HG03280 (cell line): ENCODE results near the gene ANXA2.
"Not testable (repeated sequence)": the region's sequence is repeated elsewhere in the genome, so short reads cannot be mapped to it uniquely, and the experiment has no call there.

Source experiments
- ATAC-seq: cut with Tn5 transposase; IDR thresholded peaks from one replicate; pipeline ENCODE4 v1.9.1; 2021; ENCODE audit warnings: mild to moderate bottlenecking, moderate library complexity; ENCODE audit not compliant: unreplicated experiment

Gene ANXA2

GRCh38 chr15:60411774-60412425 lies 14.1 kb upstream of the ANXA2 start:
- no peak for ATAC-seq

GRCh38 chr15:60410350-60410749 lies 12.6 kb upstream of the ANXA2 start:
- ATAC-seq = not testable (repeated sequence)

GRCh38 chr15:60408463-60408981 lies 10.7 kb upstream of the ANXA2 start:
- no peak for ATAC-seq

GRCh38 chr15:60407415-60407805 lies 9.6 kb upstream of the ANXA2 start:
- no peak for ATAC-seq

- no peak for ATAC-seq
Measured at GRCh38 chr15:60406513-60407414, 9.0 kb upstream of the ANXA2 start.

GRCh38 chr15:60405399-60405798 lies 7.6 kb upstream of the ANXA2 start:
- ATAC-seq = no peak

DNA sequence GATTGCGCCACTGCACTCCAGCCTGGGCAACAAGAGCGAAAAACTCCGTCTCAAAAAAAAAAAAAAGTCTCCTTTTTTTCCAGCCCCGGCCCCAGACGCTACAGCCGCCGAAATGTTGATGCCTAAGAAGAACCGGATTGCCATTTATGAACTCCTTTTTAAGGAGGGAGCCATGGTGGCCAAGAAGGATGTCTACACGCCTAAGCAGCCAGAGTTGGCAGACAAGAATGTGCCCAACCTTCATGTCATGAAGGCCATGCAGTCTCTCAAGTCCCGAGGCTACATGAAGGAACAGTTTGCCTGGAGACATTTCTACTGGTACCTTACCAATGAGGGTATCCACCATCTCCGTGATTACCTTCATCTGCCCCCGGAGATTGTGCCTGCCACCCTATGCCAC lies 6.6 kb upstream of the ANXA2 start:
- ATAC-seq = not testable (repeated sequence)

DNA sequence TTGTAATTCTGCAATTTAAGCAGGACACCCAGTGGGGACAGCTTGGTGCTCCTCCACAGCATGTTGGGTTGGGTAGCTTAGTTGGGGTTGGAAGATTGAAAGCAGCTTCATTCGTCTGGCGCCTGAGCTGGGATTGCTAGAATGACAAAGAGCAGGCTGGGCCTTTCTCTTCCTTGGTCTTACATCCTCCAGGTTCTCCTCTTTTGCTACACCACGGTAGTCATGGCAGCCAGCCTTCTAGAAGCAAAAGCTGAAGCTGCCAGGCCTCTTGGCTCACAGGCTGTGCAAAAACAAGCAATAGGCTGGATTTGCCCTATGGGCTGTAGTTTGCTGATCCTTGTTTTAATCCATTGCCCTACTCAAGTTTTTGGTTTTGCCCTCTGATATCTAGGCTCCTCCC lies 3.2 kb upstream of the ANXA2 start:
- ATAC-seq = no peak

DNA sequence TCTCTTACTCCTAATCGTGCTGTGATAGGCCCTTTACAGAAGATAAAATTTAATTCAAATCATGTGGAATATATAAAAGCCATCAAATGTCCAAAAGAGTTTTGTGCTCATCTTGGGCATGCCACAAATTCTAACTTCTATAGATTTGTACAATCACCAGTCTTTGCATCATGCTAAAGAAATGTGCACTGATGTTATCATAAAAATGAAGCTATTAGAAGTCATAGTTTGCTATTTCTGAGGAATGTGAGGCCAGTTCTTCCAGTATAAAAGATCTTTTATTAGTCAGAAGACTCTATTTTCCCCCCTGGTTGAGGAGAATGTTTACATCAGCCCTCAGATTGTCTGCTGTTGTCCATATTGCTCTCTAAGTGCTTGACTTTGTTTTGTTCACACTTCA lies 2.1 kb upstream of the ANXA2 start:
- ATAC-seq = no peak

GRCh38 chr15:60399246-60399915 lies 1.6 kb upstream of the ANXA2 start:
- no peak for ATAC-seq

DNA sequence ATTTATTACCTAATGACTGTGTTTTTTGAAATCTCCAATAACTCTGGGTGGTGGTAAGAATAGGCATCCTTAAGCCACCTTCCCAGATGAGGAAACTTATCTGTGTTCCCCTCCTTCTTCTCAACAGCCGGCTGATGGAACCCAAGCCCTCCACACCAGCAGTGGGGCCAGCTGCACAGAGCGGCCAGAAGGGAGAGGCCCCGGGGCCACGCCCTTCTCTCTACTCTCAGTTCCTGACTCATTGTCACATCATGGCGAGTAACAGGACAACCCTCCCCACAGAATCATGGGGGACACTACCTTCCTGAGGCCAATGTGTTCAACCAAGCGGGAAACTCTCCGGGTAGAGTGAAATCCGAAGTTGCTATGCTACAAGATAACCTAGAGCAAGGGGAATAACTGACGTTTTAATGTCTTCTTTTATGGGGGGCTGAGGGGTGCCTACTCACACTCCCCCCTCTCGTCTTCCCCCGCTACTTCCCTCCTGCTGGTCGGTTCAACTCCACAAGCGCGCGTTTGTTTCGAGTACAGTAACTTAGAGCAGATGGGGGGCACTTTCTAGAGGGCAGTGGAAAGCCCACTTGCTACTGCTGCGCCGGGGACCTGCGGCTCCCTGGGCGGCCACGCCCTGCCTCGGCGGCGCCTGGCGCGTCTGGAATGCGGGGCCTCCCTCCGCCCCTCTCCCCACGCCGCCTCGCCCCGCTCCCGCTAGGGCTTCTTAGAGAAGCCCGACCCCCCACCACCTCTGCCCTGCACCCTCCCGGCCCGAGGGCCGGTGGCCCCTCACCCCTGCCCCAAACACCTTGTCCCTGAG lies 621 bp downstream of the ANXA2 start:
- ATAC-seq = peak; percentile 70

DNA sequence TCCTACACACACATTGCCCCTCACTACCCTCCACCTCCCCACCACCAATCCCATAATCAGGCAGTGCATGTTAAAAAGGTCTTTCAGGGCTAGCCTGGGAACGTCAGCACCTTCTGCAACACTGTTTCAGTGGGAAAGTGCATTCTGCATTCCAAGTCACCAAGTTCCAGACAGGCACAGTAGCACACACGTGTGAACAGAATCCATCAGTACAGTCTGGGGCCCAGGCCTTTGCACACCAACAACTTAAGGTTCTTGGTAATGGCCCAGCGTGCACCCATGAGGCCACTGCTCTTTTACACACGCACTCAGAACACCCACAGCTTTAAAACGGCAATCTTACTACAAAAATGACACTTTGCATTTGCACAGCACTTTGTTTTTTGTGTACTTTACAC lies 1.2 kb downstream of the ANXA2 start:
- ATAC-seq = no peak

GRCh38 chr15:60396100-60396499 lies 1.7 kb downstream of the ANXA2 start:
- no peak for ATAC-seq

GRCh38 chr15:60395276-60396011 lies 2.3 kb downstream of the ANXA2 start:
- no peak for ATAC-seq

GRCh38 chr15:60394689-60395097 lies 3.1 kb downstream of the ANXA2 start:
- no peak for ATAC-seq

DNA sequence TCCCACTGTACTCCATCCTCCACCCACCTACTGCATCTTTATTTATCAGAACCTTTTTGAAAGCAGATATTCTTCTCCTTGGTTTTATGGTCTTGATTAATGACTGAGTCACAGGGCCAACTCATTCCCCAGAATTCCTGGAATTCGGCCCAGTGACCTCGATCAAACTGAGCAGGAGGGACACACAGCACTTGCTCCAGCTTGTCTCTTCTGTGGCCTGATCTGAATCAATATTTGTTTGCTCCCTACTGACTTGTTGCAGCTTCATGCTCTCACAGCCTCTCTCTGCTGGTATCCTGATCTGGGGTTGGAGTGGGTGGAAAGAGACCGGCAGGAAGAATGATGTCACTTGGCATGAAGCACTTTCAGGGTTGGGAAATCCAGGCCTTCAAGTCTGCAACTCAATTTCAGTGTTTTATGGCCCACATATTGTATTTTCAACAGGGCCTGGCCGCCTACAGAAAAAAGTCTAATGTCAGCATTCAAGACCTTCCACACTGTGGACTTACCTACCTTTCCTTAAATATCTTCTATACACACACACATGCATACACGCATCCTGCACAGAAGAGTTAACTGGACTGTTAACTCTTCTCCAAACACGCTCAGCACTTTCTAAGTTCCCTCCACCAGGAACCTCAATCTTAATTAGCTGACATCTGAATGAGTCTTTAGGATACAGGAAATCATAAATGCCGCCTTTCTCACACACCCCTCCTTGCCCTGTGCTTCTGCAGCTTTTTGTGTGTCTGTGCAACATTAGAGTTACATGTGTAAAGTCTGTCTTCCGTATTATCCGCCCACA lies 4.6 kb downstream of the ANXA2 start:
- no peak for ATAC-seq

DNA sequence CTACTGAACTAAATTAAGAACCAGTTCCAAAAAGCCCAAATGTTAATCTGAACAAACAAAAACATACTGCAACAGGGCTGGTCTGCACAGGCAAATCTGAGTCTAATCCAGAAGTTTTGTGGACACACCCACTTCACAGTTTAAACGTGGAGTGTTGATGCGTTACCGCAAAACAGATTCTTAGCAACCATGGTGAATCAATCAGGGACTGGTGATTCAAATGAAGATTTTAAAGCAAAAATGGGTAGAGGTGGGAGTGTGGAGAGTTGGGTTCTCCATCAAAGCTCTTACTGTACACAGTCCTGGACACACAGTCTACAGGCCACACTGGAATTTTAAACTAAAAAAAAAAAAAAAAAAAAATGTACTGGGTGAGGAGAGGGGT lies 5.2 kb downstream of the ANXA2 start:
- no peak for ATAC-seq

DNA sequence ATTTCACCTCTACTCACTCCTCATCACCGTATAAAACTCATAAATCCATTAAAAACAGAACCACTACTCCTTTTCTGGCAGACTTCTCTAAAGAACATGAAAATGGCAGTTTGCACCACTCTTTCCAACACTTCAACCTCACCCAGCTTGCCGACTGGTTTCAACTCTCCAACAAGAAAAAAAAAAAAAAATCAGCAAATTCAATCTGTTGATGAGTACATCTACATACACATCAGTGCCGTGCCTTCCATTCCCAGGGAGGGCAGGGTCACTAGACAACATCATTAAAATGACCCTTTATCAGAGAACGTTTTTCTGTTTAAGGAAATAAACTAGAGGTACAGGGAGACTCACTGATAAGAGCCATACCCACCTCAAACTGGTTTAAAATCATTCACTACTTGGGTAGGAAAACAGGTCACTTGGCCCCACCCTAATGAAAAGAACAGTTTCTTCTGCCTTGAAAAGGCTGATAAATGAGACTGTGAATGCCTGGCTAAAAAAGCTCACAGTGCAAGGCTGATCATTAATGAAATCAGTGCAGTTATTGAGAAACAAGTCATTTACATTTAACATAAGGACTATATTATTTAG lies 6.0 kb downstream of the ANXA2 start:
- ATAC-seq = no peak
